HG02678 (cell line): ENCODE results near the gene AIFM1.
A peak's percentile ranks its signal among the peaks of the same experiment; 100 is the strongest.
"Not testable (repeated sequence)": the region's sequence is repeated elsewhere in the genome, so short reads cannot be mapped to it uniquely, and the experiment has no call there.

Experiments used
- ATAC-seq: cut with Tn5 transposase; IDR thresholded peaks from one replicate; pipeline ENCODE4 v1.9.1; 2021; ENCODE audit warnings: mild to moderate bottlenecking, moderate library complexity; ENCODE audit not compliant: unreplicated experiment

Gene AIFM1

DNA sequence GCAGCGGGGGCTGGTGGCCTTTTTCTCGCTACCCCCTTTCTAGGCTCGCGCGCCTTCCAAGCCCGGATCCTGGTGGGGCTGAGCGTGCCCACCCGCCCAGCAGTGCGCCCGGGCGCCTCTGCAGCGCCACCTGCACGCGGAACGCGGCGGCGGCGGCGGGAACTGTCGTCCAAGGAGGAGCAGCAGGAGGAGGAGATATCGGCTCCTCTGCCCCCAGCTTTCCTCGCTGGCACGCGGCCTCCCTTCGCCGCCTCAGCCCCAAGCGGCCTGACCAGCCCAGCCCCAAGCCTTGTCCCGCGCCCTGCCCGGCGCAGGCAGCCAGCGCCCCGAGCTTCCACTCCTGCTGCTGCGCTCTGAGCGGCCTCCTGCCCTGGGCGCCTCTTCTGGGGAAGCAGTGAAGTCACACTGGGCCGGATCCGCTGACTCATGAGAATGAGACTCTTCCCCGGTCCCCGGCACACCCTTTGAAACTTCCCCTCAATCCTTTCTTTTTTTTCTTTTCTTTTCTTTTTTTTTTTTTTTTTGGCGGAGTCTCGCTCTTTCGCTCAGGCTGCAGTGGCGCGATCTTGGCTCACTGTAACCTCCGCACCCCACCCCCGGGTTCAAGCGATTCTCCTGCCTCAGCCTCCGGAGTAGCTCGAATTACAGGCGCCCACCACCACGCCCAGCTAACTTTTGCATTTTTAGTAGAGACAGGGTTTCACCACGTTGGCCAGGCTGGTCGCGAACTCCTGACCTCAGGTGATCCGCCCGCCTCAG lies 44.7 kb downstream of the AIFM1 start:
- ATAC-seq, result peak; percentile 73

DNA sequence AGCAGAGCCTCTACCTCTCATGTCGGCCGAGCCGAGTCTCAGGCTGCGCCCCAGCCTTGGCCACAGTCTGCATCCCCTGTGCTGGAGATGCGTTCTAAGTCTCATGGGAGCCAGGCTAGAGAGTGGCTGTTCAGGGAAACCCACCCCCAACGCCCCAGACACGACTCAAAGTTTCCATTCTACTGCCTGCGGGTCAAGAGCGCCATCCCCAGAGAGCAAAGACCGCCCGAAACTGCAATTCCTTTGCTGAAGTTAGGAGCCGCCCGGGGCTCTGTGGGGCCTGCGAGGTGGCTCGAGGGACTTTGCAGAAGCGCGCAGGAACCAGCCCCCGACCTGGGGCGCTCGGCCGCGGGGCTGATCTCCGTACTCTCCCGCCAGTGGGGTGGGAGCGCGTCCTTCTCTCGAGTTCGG lies 45.3 kb downstream of the AIFM1 start:
- peak; percentile 43 for ATAC-seq

DNA sequence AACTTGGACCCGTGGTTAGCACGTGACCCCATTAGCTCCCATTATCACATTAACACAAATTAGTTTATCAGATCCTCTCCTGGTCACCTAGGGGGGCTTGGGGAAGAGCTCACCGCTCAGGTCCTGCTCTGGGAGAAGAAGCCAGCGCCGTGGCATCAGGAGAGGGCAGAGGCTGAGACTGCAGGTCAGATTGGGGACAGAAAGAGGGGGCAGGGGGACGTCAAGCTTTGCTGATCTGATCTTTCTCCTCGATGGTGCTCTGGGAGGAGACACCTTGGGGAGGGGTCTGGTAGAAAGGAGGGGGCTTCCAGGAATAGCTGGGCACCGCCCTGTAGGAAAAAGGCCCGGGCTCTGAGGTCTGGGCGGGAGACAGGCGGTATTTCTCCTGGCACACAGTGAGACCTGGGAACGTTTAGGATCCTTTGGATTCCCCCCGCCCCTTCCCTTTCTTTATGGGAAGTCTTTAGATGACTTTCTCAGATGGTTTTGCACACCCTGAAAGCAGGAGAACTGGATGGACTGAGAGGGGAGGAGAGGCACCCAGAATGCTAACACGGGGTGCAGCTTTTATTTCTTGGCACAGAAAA lies 46.2 kb downstream of the AIFM1 start:
- ATAC-seq, result no peak

DNA sequence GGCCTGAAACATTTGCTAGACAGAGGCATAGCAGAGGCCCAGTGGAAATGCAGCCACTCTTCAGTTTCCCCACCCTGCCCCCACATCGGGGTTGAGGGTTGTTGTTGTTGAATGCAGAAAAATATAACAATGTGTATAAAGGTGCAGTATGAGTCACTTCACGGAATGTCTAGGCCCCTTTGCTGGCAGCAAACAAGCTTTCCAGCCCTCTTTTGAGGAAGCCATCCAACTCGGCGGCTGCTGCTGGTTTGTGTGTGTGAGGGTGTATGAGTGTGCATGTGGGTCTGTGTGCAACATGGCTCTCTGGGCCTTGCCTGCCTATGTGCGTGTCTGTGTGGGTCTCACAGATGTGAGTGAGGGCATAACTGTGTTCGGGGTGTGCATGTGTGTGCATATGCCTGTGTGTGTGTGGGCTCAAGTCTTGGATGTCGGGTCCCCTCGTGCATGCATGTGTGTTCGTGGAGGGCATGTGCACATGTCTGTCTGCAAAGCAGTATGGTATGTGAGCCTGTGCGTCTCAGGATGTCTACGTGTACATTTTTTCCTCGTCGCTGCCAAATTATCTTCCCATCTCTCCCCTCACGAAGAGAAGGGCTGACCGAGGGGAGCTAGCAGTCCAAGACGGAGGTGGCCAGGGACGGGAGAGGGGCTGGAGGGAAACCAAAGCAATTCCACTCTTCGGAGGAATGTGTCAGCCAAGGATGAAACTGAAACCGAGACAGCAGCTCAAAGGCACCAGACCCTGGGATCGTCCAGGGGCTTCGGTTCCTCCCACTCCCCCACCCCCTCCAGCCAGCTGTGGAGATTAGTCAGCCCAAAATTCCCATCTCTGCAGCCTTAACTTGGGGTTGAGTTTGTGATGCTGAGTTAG lies 47.0 kb downstream of the AIFM1 start:
- ATAC-seq, result no peak

DNA sequence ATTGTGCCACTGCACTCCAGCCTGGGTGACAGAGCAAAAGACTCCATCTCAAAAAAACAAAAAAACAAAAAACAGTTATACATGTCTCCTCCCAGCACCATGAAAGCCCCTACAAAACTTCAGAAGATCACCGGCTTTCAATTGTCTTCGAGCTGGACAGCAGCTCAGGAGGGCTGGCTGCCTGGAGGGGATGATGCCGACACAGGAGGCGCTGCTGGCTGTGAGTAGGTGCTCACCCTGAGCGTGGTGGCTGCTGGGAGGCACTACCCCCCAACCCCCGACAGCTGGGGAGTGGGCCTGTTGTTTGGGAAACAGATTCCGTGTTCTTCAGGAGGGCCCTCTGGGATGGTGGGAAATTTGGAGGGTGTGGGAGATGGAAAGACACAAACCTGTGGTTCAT lies 48.5 kb downstream of the AIFM1 start:
- ATAC-seq, result no peak

DNA sequence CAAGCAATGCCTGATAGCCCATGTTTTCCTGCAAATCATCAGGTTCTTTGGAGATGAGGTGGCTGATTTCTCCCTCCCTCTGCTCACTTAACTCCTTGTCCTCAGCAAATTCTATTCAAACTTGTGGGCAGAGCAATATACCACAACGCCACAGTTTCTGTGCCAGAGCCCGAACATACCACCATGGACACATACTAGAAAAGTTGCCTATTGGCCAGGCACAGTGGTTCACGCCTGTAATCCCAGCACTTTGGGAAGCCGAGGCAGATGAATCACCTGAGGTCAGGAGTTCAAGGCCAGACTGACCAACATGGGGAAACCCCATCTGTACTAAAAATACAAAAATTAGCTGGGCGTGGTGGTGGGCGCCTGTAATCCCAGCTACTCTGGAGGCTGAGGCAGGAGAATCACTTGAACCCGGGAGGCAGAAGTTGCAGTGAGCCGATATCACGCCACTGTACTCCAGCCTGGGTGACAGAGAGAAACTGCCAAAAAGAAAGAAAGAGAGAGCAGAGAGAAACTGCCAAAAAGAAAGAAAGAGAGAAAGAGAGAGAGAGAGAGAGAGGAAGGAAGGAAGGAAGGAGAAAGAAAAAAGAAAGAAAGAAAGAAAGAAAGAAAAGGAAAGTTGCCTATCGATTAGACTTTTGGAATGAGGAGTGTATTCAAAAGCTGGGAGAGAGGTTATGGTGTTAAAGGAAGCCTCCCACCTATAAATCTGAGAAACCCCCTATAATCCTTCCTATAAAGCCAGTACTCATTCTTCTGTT lies 50.3 kb downstream of the AIFM1 start:
- not testable (repeated sequence) for ATAC-seq

DNA sequence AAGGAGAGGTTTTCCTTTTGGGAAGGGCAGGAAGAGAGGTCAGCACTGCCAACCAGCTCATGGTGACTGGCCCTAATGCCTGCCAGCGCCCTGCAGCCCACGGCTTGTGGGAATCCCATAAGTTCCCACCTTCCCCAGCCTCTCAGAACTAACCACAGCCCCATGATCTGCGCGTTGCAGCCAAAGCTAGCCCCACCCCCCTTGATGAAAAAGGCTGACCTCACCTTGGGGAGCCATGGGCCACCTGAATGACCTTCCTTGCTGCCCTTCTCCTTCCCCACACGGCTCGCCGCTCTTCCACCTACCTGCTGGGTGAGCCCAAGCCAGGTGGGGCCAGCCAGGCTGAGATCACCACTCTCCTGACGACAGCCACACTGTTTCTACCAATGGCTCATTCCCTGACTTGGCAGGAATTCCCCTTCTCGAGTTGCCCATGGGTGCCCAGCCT lies 51.5 kb downstream of the AIFM1 start:
- ATAC-seq, result no peak

DNA sequence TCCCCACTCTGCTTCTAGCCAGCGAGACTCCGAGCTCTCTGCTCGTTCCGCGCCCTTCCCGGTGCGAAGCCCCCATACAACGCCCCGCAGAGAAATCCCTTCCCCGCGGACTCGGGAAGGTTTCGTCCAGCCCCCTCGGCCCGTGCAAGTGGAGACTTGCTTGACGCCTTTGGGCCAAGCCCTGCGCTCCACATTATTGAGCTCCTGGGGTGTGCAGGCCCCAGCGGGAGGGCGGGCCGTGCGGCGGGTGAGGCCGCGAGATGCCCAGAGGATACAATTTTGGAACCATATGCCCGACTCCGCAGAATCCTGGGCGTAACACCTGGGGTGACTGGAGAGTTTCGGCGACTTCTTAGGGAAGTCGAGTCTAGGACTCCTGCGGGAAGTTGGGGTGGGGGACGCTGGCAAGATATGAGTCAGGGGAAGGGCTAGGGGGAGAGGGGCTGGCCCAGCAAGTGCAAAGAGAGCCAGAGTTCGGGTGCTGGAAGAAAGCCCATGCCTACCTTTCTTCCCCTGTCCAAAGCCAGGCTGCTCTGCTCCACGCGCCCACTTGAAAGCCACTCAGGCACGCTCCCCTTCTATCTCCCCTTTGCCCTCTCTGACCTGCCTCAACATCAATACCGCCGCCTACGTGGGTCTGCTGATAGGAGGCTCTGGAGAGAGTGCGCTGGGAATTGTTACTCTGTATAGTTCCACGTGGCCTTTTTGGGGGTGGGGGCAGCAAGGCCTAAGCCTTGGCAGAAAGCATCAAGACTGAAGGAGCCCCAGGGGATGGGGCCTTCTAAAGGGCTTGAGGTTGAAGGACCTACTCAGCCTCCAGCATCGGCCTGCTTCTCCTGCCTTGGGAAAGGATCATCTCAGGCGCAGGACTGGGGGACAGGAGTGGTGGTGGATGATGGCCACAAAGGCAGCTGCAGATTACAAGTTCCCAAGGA lies 54.2 kb downstream of the AIFM1 start:
- ATAC-seq, result no peak

DNA sequence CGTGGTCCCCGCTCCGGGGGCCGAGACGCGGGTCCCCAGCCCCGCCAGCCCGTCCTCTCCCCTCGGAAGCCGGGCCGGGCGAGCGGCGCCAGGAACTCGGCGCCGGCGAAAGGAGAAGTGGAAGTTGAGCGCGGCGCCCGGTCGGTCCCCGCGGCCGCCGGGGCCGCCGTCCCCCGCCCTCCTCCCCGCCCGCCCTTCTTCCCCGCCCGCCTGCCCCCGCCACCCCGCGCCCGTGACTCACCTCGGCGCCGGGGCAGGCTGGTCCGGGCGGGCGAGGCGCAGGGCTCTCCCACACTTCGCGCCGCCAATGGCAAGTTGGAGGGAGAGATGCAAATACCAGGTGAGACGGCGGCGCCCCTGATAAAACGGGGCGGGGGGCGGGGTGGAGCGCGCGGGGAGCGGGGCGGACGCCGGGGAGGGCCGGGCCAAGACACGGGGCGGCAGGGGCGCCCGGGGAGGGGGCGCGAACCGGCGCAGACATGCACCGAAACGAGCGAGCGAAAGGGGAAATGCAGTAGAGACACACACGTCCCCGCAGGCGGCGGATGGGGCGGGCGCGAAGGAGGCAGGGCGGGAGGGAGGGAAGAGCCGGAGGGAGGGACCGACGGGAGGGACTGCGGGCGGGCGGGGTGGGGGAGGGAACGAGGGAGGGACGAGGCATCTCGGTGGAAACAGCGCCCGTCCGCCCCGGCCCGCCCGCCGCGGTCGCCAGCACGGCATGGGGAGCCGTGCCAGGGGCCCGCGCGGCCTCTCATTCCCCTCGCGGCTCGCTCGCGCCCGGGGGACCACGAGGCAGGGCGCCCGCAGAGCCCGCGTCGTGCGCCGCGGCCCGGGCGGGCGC lies 55.0 kb downstream of the AIFM1 start, which contains the start of gene ELF4:
ELF4 (minus strand) TSS at position 119 of the 841 bp plus-strand sequence. CDS start 29,167 bp downstream, outside the sequence.
- ATAC-seq, result peak; percentile 38

DNA sequence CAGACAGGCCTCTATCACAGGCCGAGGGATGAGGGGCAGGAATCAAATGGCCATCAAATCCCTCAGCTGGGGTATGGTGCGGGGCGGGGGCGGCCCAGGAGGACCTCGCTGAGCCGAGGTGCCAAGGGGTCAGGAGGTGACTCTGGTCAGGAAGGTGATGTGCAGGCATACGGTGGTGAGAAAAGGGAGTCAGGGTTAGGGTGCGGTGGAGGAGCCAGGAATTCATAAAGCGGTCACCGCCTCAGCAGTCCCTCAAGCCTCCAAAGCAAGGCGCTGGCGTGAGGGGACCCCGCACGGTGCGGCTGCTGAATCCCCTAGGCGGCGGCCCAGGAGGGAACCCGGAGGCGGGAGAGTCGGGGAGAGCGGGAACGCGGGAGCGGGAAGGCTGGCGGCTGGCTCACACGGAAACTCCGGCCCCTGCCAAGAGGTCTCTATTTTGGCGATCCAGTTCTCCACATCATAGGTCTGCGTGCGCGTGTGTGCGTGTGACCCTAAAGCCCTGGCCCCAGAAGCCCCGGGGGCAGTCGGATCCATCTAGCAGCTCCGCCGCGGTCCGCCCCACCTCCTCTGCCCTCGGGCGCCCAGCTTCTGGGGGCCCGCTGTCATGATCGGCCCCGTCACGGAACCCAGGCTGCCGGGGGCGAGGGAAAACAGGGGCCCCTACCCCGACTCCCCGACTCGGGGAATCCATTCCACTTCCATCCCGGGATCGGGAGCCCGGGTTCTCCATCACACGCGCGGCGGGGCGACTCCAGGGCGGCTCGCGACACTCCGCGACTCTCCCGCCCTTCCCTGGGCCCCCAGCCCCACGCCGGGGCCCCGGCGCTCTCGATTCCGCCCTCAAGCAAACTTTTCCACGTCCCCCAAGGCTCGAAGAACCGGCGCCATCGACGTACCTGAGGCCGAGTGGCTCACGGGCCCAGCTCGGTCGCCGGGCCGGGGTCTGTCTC lies 55.9 kb downstream of the AIFM1 start:
- peak; percentile 3 for ATAC-seq

DNA sequence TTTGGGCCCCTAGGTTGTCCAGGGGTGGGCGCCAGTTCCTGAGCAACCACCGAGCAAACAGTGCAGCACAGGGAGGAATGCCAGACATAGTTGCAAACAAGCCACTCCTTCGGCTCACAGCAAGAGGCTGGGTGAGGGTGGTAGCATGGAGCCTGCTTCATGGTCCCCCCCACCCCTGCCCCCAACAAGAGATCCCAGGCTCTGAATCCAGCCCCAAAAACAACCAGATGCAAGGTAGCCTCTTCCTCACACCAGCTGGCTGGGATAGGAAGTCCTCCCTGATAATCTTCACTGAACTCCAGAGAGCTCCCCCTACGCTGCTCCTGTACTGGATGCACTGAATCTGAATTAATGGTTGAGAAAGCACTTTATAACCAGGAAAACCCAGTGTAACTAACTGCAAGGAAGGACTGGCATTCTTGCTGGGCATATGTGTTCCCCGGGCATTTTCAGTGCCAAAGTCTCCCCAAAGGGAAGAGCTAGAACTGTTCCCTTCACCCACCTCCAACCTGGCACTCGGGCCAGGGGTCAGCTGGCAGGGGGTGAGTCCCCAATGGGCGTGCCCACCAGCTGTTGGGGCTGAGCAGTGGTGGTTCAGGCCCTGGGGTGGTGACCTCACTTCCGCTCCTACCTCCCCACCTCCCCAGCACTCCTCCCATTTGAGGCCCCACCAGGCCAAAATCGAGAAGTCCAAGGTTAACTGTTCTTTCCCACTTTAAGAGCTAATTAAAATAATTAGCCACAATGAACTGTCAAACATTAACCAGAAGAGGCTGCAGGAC lies 56.8 kb downstream of the AIFM1 start:
- peak; percentile 73 for ATAC-seq

DNA sequence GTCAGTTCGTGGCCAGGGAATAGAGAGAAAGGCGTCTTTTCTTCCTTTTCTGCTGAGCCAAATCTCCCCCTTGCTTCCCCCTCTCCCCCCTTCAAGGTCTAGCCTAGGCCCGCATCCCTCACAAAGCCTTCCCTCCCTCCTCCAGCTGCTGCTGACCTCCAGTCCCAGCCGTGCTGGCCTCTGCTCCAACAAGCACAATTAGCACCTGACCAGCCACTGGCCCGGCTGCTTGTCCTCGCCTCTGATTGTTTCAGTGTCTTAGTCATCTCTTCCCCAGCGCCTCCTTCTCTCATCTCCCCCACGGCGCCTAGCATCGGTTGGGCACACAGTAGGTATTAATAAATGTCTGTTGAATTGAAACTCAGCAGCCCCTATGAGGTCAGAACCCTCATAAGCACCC lies 59.6 kb downstream of the AIFM1 start:
- ATAC-seq, result no peak

DNA sequence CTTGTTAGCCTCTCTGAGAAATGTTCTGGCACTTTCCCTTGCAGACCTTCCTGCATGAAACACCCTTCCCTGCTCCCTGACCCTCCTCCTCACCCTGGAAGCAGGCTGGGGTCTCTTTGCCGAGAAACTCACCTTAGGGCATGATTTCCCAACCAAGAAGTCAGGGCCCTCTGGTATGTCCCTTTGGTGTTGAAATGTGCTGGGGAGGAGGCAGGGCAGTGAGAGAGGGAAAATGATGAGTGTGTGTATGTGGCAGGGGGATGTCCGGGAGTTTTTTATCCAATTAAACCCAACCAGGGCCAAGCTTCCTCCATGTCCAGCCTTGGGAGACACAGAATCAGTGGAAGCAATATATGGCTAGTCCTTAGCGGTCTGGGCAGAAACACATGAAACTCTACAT lies 60.4 kb downstream of the AIFM1 start:
- ATAC-seq, result no peak

DNA sequence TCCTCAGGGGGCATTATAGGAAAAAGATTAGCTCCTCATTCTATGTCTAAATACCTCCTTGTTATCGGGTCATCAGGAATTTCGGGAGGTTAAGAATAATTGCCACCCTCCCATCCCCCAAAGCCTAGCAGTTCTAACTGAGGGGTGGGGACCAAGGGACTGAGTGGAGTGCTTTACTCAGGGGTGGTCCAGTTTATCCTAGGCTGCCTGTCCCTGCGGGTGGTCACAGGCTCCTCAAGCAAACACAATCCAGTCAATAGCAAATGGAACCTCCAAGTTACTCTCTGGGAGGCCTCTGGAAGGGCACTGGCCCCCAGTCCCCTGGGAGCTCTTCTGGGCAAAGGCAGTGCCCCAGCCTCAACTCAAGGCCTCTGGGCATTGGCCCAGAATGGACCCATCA lies 62.0 kb downstream of the AIFM1 start:
- no peak for ATAC-seq

DNA sequence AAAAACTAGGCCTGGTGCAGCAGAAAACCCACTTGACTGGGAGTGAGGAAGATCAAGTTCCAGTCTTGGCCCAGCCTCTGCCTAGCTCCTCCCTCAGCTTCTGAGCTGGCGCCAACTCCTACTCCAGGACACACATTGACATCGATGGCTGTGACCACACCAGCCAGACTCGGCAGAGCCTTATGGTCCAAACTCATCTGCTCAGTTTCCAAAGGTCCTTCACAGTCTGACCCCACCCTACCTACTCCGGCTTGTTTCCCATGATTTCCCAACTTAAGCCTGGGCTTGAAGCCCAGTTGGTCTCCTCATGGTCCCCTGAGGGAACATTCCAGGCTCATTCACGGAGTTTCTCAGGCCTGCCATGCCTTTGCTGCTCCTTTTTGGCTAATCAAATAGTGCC lies 65.5 kb downstream of the AIFM1 start:
- no peak for ATAC-seq

DNA sequence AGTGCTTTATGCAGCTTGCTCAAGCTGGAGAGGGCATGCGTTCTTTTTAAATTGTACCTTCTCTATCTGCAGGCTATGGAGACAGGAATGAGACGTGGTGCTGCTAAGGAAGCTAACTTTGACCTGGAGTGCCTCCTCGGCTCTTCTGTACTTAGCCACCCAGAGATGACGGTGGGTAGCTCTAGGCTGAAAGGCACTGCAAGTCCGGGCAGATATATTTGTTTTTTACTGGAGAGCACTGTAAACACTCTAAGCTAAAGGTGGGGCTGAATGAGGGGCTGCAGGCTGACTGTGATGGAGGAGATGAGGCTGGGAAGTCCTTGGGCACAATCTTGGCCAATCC lies 67.5 kb downstream of the AIFM1 start:
- ATAC-seq, result no peak
